K562 (cell line): ENCODE results near the gene TEP1. TPM values are rescaled to one million over a fixed set of nuclear protein-coding genes. Genes with fewer than 3 reads are reported as not detected.

Source experiments
- ATAC-seq: fragments of 200-7000 bp; cut with Tn5 transposase; 3 replicates; pipeline ENCODE4 v1.9.1; 2020; ENCODE audit warnings: moderate library complexity
- BruUV-seq: library from RNA; stranded (reverse); fragments of 400-500 nt; replicated peaks from 2 replicates; lab custom pipeline; 2021; lab: Mats Ljungman, UMichigan
- CTCF ChIA-PET: fragments of 300-600 bp; formaldehyde crosslinking; extraction: SDS; loops from one replicate; lab custom pipeline; 2021; ENCODE audit warnings: low intra/inter-chr PET ratio; lab: Yijun Ruan, JAX
- POLR2A ChIA-PET: fragments of 300-600, 350-650 bp; sonication (Branson Sonifier 250); formaldehyde crosslinking; extraction: SDS; loops from one replicate; lab custom pipeline; 2021; ENCODE audit warnings: antibody characterized with exemption, inconsistent platforms; lab: Yijun Ruan, JAX
- DNase-seq, 4 experiments: peaks; one replicate each; pipeline versions ENCODE4 v3.0.0 to v3.0.0-alpha.2; 2011 to 2018; ENCODE audit warnings: low spot score in 3 of 4, mixed read lengths in 3 of 4; ENCODE audit errors: extremely low read depth in 1 of 4
- FAIRE-seq: peaks from 2 replicates; lab custom pipeline; 2011; peaks lifted over from hg19 to GRCh38; lab: Jason Lieb, UNC
- H2AFZ ChIP-seq: 2 replicates; pipeline ENCODE4 v1.6.0; 2011; ENCODE audit warnings: low read depth, low read length, control low read depth, inconsistent platforms
- H3K27ac ChIP-seq: fragments of 200-600 bp; 3 replicates; pipeline ENCODE4 v1.8.0; 2011; ENCODE audit warnings: low read depth, mild to moderate bottlenecking, control low read depth, inconsistent platforms, low read length, moderate library complexity, mixed read lengths; ENCODE audit errors: extremely low read depth
- H3K27me3 ChIP-seq, 2 experiments: fragments of 300-600 bp in 1 of 2; 2 replicates in 1 of 2; 3 replicates in 1 of 2; pipeline versions ENCODE4 v1.6.0 to v1.8.0; 2011; ENCODE audit warnings: inconsistent platforms in 2 of 2, low read length in 2 of 2, mild to moderate bottlenecking in 1 of 2, mixed read lengths in 1 of 2, moderate library complexity in 1 of 2; ENCODE audit not compliant: control insufficient read depth in 2 of 2, insufficient read depth in 2 of 2
- H3K36me3 ChIP-seq: fragments of 300-600 bp; 3 replicates; pipeline ENCODE4 v1.8.0; 2011; ENCODE audit warnings: mild to moderate bottlenecking, low read length, inconsistent platforms; ENCODE audit not compliant: control insufficient read depth, insufficient read depth
- H3K4me1 ChIP-seq, 2 experiments: fragments of 200-600 bp in 1 of 2; replicated peaks in 1 of 2; 2 replicates in 1 of 2; 3 replicates in 1 of 2; pipeline versions ENCODE4 v1.5.1 to v1.8.0; 2011; ENCODE audit warnings: inconsistent platforms in 2 of 2, low read length in 2 of 2, mild to moderate bottlenecking in 1 of 2, mixed read lengths in 1 of 2, moderate library complexity in 1 of 2; ENCODE audit not compliant: control insufficient read depth in 2 of 2, insufficient read depth in 2 of 2
- H3K4me2 ChIP-seq: 2 replicates; pipeline ENCODE4 v1.6.1; 2011; ENCODE audit warnings: low read length, control low read depth, inconsistent platforms, mixed read lengths; ENCODE audit not compliant: insufficient read depth
- H3K4me3 ChIP-seq: fragments of 200-600 bp; sonication (generic), shearing (Covaris generic); 2 replicates; pipeline ENCODE4 v1.5.1; 2016; ENCODE audit warnings: control low read depth, inconsistent platforms
- H3K79me2 ChIP-seq: fragments of 200-600 bp; 3 replicates; pipeline ENCODE4 v1.8.0; 2011; ENCODE audit warnings: low read length, inconsistent platforms; ENCODE audit not compliant: control insufficient read depth, insufficient read depth
- H3K9ac ChIP-seq, 2 experiments: 2 replicates each; pipeline versions ENCODE4 v1.6.0 to v1.6.1; 2011; ENCODE audit warnings: low read depth in 2 of 2, low read length in 2 of 2, control low read depth in 1 of 2, inconsistent platforms in 1 of 2, mild to moderate bottlenecking in 1 of 2, mixed read lengths in 1 of 2; ENCODE audit not compliant: insufficient read depth in 1 of 2
- H3K9me1 ChIP-seq: one replicate; pipeline ENCODE4 v1.6.0; 2011; ENCODE audit warnings: inconsistent platforms, mild to moderate bottlenecking, low read length, moderate library complexity; ENCODE audit not compliant: control insufficient read depth, insufficient read depth
- H3K9me3 ChIP-seq: replicated peaks from 2 replicates; pipeline ENCODE4 v1.5.1; 2011; ENCODE audit warnings: low read depth, low read length, inconsistent platforms; ENCODE audit not compliant: control insufficient read depth, insufficient read depth
- H4K20me1 ChIP-seq: replicated peaks from 2 replicates; pipeline ENCODE4 v1.6.1; 2011; ENCODE audit warnings: low read length, inconsistent platforms, mixed read lengths; ENCODE audit not compliant: control insufficient read depth, insufficient read depth
- ESRRB ChIP-seq: fragments of 250-450 bp; sonication (Bioruptor Pico); IDR thresholded peaks from 2 replicates; pipeline ENCODE4 v1.5.0; 2020; ENCODE audit warnings: mild to moderate bottlenecking, moderate library complexity, borderline replicate concordance
- GATA2 ChIP-seq: sonication (generic); formaldehyde crosslinking; IDR thresholded peaks from 2 replicates; pipeline ENCODE4 v1.4.0; 2020; ENCODE audit warnings: mild to moderate bottlenecking, missing genetic modification reagents
- HOXB6 ChIP-seq: fragments of 250-450 bp; sonication (Bioruptor Pico); IDR thresholded peaks from 2 replicates; pipeline ENCODE4 v1.5.1; 2022; ENCODE audit warnings: mild to moderate bottlenecking, borderline replicate concordance
- KLF16 ChIP-seq: IDR thresholded peaks from 2 replicates; pipeline ENCODE4 v1.6.1; 2016; ENCODE audit warnings: antibody characterized with exemption
- RNF219 ChIP-seq: fragments of 250-450 bp; sonication (Bioruptor Pico); IDR thresholded peaks from 2 replicates; pipeline ENCODE4 v1.5.0; 2022; ENCODE audit warnings: mild to moderate bottlenecking
- SAFB2 ChIP-seq: fragments of 200-400 bp; formaldehyde crosslinking; IDR thresholded peaks from 2 replicates; pipeline ENCODE4 v1.6.1; 2018; ENCODE audit warnings: borderline replicate concordance, low read length, low read depth, moderate library complexity; ENCODE audit not compliant: severe bottlenecking
- SMARCC2 ChIP-seq: fragments of 450-650 bp; IDR thresholded peaks from 2 replicates; pipeline ENCODE4 v1.6.1; 2017; ENCODE audit warnings: antibody characterized with exemption, moderate library complexity, mild to moderate bottlenecking, low read depth
- TAL1 ChIP-seq: fragments of 450-650 bp; IDR thresholded peaks from 2 replicates; pipeline ENCODE4 v1.6.1; 2016; ENCODE audit warnings: mild to moderate bottlenecking
- TEAD1 ChIP-seq, 2 experiments: fragments of 450-650 bp in 1 of 2; sonication (generic) in 1 of 2; formaldehyde crosslinking; IDR thresholded peaks; 2 replicates each; pipeline versions ENCODE4 v1.4.0 to v1.8.0; 2020 to 2022; ENCODE audit warnings: mild to moderate bottlenecking in 2 of 2, missing genetic modification reagents in 1 of 2
- ZBED1 ChIP-seq: IDR thresholded peaks from 2 replicates; pipeline ENCODE4 v1.6.1; 2014
- ZC3H4 ChIP-seq: sonication (generic); formaldehyde crosslinking; IDR thresholded peaks from 2 replicates; pipeline ENCODE4 v1.9.0; 2021; ENCODE audit warnings: missing genetic modification reagents, borderline replicate concordance
- ZFP30 ChIP-seq: fragments of 250-450 bp; sonication (Bioruptor Pico); IDR thresholded peaks from 2 replicates; pipeline ENCODE4 v1.8.0; 2022; ENCODE audit warnings: moderate library complexity, mild to moderate bottlenecking, inconsistent platforms, borderline replicate concordance
- ZNF143 ChIP-seq: sonication (generic); formaldehyde crosslinking; IDR thresholded peaks from 2 replicates; pipeline ENCODE4 v1.9.0; 2022; ENCODE audit warnings: mild to moderate bottlenecking, missing genetic modification reagents
- ZNF253 ChIP-seq: fragments of 250-450 bp; sonication (Bioruptor Pico); conservative IDR thresholded peaks from 2 replicates; pipeline ENCODE4 v1.6.1; 2021; ENCODE audit warnings: mild to moderate bottlenecking
- WGBS: fragments of 100-300 bp; shearing (Covaris generic); methylation state at CpG from one replicate; pipeline ENCODE4 v1.1.6; 2016; ENCODE audit warnings: low coverage, mixed read lengths; ENCODE audit not compliant: insufficient coverage; ENCODE audit errors: missing lambda C conversion rate; 5-methylcytosine and 5-hydroxymethylcytosine counted together
- in situ Hi-C: fragments of 300-500 bp; cut with MboI; formaldehyde crosslinking; loops from 4 replicates; pipeline ENCODE4 v1.15.0; 2018; ENCODE audit warnings: inconsistent platforms, mixed read lengths
- intact Hi-C: fragments of 100-400 bp; cut with micrococcal nuclease; formaldehyde crosslinking; loops from 2 replicates; pipeline ENCODE4 v1.14.2; 2022
- polyA plus RNA-seq, 8 experiments: library from polyadenylated mRNA; depleted of rRNA in 4 of 8; stranded (reverse) in 5 of 8; unstranded in 3 of 8; fragments of >200 nt; fragmentation: Nextera tagmentation in 2 of 8; fragmentation: Illumina TruSeq in 1 of 8; extraction: Ambion mirVana in 2 of 8; extraction: Trizol in 1 of 8; gene quantifications; 2 replicates each; pipeline versions ENCODE4 v1.2.1 to v1.2.3, GENCODE V29; 2011 to 2014; ENCODE audit warnings: inconsistent platforms in 1 of 8, missing spikeins in 1 of 8
- total RNA-seq, 7 experiments: library from RNA; depleted of rRNA in 6 of 7; stranded (reverse); fragments of >200 nt in 6 of 7; fragmentation: Illumina TruSeq in 2 of 7; extraction: Trizol in 2 of 7; gene quantifications; 2 replicates each; pipeline versions ENCODE4 v1.2.1 to v1.2.3, GENCODE V29; 2011 to 2021; ENCODE audit warnings: low replicate concordance in 1 of 7

Gene TEP1
- total and polyA plus RNA-seq, 9 of the 15 experiments (the other 6 are each of a cell fraction or from before 2014, with no cell fraction given), result 1.0 to 12.2 (median 7.1) TPM

GRCh38 chr14:20380681-20381080 is 32.6 kb downstream of the TEP1 start:
- CTCF ChIA-PET, result no interaction called here
- WGBS, result 66% methylated on average over 5 of the region's 6 CpGs
- in situ Hi-C loops, result no loop called here

DNA sequence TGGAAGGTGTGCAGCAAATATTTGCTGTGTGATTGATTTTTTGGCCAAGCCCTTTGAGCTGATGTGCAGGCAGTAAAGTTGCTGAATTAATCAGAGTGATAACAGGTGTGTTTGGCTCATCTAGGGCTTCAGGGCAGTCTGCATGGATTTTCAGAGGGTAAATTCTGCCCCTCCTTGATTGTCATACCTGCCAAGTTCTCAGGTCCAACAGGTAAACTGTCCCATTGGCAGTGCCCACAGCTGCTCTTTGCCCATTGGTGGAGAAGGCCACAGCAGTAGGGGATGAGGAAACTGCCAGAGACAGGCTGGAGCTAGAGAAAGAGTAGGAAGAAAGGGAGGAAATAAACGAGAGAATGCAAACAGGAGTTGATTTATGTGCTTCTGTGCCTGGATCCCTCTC is 33.6 kb downstream of the TEP1 start:
- no TSS peak for BruUV-seq
- no peak overlapping the region for H3K9ac ChIP-seq
- H2AFZ ChIP-seq, result no peak overlapping the region
- H3K9me3 ChIP-seq, result no peaks in the 10 kb centered on the region
- FAIRE-seq (no peak), DNase-seq (no peak), ATAC-seq (no peak)
- POLR2A ChIA-PET, result no interaction called here
- H3K9me1 ChIP-seq, result no peaks in the 10 kb centered on the region
- peaks cover 43% of the 10 kb centered on the region; the same call in 1 of the 3 replicates for H3K36me3 ChIP-seq
- no peaks in the 10 kb centered on the region for H3K79me2 ChIP-seq
- intact Hi-C loops, result no loop called here
- H3K27me3 ChIP-seq, result no peaks in the 10 kb centered on the region
- no peak overlapping the region for H3K27ac ChIP-seq
- H3K4me2 ChIP-seq, result no peak overlapping the region
- H3K4me3 ChIP-seq, result no peak overlapping the region
- CTCF ChIA-PET, result no interaction called here
- in situ Hi-C loops, result no loop called here
- H4K20me1 ChIP-seq, result no peaks in the 10 kb centered on the region
- 17% methylated on average over 1 of the region's 1 CpG for WGBS
- H3K4me1 ChIP-seq, result no peaks in the 10 kb centered on the region
- TF ChIP-seq ZBED1 (no peak), ZFP30 (no peak), ZC3H4 (CRISPR knock-in tag) (no peak), ESRRB (CRISPR knock-in tag) (no peak), TAL1 (no peak), ZNF143 (CRISPR knock-in tag) (no peak), RNF219 (no peak), HOXB6 (CRISPR knock-in tag) (no peak), GATA2 (no peak)

More at GRCh38 chr14:20380681-20381080, 32.6 kb downstream of the TEP1 start:
- H3K36me3 ChIP-seq, result peaks cover 42% of the 10 kb centered on the region; the same call in 1 of the 3 replicates
- no peak overlapping the region for H3K27ac ChIP-seq
- DNase-seq, result no peak
- TF ChIP-seq KLF16 (no peak), GATA2 (no peak), SAFB2 (no peak), SMARCC2 (no peak), TEAD1 (CRISPR knock-in tag; IDR thresholded peaks at IDR 0.05) (no peak), ZNF253 (CRISPR knock-in tag) (no peak)
- no TSS peak for BruUV-seq
- H3K9ac ChIP-seq, result no peak overlapping the region
- H3K27me3 ChIP-seq, result no peaks in the 10 kb centered on the region
- H3K4me2 ChIP-seq, result no peak overlapping the region
- FAIRE-seq, result no peak
- H3K79me2 ChIP-seq, result no peaks in the 10 kb centered on the region
- H3K9me1 ChIP-seq, result no peaks in the 10 kb centered on the region
- H3K9me3 ChIP-seq, result no peaks in the 10 kb centered on the region
- H3K4me1 ChIP-seq, result no peaks in the 10 kb centered on the region
- H4K20me1 ChIP-seq, result no peaks in the 10 kb centered on the region
- H2AFZ ChIP-seq, result no peak overlapping the region
- H3K4me3 ChIP-seq, result no peak overlapping the region
- no peak for ATAC-seq
- POLR2A ChIA-PET, result interaction anchor here (0.8 kb wide), 1 partner anchor 383 kb away, joined by 4 read pairs; no protein-coding TSS in a partner anchor
- intact Hi-C loops, result no loop called here
